GM12874 (cell line): ENCODE data around the gene NTNG1.

Source experiments
- TF ChIP-seq, protein P1 (sequence below): IDR thresholded peaks from 2 replicates; pipeline ENCODE4 v1.5.1; 2011; ENCODE audit warnings: low read depth, mild to moderate bottlenecking, control low read depth, low read length, moderate library complexity; ENCODE audit not compliant: insufficient read depth

The NTNG1 gene

DNA sequence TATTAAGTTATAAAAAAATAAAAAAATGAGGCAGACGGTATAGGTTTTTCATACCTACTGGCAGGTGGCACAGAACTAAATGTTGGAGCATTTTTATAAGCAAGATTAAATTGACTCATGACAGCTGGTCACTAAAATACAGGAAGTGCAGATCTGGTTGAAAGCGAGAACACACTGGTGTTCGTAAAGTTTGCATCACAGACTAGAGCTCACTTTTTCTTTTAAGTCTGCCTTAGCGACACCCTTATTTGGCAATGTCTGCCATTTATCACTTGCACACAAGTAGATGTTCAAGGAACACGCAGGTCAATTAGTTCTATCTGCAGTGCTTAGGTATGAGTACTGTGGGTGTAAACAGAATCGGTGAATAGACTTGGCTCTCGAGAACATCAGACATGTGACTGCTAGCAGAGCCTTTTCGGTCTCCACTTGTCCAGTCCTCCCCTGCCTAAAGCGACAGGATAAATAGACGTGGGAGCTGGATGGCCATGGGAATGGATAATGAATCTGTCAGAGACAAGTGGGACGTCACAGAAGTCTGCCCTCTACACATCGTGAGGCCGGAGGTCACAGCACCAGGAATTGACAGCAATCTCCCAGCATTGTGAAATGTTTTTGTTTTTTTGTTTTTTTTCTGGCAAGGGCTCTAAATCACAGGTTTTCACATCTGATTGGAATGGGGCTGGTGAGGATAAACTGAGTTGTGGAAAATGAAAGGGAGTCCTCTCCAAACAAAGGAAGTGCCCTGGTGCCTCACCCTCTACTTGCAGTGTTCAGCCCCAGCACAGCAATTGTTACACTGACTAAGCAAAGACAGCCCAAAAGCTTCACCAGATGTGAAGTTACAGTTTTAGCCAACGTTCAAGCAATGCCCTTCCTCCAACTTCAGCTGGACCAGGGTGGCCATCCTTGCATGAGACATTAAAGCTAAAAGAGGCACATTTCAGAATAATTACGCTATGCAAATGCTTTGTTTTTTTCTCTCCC, 248.9 kb downstream of the NTNG1 start:
- TF ChIP-seq, protein P1, sequence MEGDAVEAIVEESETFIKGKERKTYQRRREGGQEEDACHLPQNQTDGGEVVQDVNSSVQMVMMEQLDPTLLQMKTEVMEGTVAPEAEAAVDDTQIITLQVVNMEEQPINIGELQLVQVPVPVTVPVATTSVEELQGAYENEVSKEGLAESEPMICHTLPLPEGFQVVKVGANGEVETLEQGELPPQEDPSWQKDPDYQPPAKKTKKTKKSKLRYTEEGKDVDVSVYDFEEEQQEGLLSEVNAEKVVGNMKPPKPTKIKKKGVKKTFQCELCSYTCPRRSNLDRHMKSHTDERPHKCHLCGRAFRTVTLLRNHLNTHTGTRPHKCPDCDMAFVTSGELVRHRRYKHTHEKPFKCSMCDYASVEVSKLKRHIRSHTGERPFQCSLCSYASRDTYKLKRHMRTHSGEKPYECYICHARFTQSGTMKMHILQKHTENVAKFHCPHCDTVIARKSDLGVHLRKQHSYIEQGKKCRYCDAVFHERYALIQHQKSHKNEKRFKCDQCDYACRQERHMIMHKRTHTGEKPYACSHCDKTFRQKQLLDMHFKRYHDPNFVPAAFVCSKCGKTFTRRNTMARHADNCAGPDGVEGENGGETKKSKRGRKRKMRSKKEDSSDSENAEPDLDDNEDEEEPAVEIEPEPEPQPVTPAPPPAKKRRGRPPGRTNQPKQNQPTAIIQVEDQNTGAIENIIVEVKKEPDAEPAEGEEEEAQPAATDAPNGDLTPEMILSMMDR: no peak

DNA sequence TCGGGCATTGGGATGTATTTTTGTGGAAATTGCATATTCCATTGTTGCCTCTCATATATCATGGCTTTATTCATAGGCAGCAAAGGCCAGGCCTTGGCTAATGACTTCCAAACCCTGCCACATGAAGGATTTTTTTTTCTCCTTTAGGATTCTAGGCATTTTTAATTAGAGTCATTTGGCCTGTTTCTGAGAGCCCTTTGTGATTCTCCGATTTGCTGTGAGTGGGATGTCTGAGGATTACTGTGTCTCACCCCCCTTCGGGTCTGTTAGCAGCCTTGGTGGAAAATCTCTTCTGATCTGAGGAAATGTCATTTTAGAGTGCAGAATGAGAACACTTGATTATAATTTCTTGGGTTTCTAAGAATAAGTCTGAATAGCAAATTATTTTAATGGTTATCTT, 253.5 kb downstream of the NTNG1 start:
- TF ChIP-seq, protein P1: no peak

DNA sequence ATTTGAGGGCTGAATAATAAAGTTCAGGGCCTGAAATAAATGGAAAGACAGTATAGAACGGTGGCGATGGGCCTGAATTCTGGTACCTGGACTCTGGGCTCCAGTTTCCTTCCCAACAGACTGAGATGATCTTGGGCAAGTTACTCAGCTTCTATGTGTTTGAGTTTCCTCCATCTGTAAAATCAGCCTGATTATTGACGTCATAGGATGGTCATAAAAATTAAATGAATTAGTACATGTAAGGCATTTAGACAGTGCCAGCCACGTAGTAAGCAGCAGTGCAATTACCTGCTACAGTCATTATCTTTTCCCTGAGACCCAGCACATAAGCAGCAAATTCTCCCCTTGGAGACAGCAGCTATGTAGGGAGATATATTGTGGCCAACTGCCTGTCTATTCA, 260.9 kb downstream of the NTNG1 start:
- TF ChIP-seq, protein P1: no peak

- TF ChIP-seq, protein P1: no peak
Measured at GRCh38 chr1:107404756-107405155, 263.9 kb downstream of the NTNG1 start.

GRCh38 chr1:107405236-107405635, 264.4 kb downstream of the NTNG1 start:
- TF ChIP-seq, protein P1: no peak

DNA sequence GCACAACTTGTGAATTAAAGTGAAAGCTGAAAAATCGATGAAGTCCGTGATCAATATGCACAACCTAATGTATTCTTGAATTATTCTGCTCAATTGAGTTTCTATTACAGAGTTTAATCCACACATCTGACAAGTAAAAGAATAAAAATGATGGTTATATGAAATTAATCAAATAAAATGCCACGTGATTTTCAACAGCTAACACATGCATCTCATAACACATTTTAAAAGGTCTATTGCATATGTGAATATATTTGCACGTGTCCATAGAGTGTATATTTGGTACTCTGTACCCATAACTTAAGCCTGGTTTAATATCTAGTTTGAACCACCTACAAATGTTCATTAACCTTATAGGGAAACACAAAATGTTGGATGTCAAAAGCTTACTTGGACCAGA, 266.2 kb downstream of the NTNG1 start:
- TF ChIP-seq, protein P1: no peak

DNA sequence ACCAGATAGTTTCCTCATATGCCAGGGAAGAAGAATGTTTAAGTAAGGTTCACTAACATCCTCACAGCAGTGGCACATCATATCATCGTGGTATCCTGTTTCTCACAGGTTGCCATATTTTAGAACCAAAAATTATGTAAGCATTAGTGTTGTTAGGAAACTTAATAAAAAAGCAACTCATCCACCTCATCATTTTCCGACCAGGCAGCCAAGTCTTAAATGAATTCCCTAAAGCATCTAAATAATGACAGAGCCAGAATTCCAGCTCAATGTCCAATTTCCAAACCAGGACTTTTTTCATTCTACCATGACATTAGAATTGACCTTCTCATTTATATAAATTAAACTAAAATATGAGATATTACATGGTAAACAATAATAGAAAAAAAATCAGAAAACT, 272.7 kb downstream of the NTNG1 start:
- TF ChIP-seq, protein P1: no peak
